ENCODE results near the gene CALCOCO2. TPM values are rescaled to one million over a fixed set of nuclear protein-coding genes. Genes with fewer than 3 reads are reported as not detected.
"Not testable (repeated sequence)": the region's sequence is repeated elsewhere in the genome, so short reads cannot be mapped to it uniquely, and the experiment has no call there.

The CALCOCO2 gene
- total RNA-seq, 2 experiments from 2014 or later: 152 to 167 TPM

DNA sequence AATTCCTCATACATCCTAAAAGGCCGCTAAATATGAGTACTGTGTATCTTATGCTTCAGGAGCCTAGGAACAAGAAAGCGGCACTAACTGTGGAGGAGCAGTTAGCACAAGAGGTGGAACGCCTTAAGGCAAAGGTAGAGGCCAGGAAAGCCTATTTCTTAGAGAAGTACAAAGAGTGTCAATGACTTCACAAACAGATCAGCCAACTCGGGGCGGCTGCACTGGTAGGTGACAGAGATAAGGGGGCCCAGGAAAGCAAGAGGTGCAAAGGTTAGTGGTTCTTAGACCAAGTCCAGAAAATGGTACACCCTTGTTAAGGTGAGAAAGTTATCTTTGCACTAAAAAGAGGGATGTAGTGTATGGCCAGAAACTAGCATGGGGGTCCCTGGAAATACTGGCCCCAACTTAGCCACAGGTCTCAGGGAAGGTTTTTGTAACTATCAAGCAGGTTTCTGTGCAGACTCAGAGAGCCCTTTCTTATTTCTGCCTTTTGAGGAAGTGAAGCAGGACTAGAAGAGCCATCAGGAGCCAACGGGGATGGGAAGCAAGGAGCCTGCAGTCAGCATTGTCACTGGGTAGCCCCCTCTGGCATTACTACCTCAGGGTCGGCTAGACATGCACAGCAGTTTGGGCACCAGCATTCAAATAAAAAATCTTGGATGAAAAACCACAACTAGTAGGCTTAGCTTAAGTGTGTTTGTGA lies 24.1 kb downstream of the CALCOCO2 start:
- Mint-ChIP-seq H3K4me3 (no peak overlapping the region), H3K27ac (peak overlapping the region; percentile 33), H3K36me3 (ENCODE audit: low read depth) (peaks cover 59% of the 10 kb centered on the region), H3K27me3 (ENCODE audit: low read depth) (no peaks in the 10 kb centered on the region), H3K4me1 (ENCODE audit: low read depth) (peaks cover 19% of the 10 kb centered on the region), H3K9me3 (ENCODE audit: insufficient read depth) (no peaks in the 10 kb centered on the region)
- POLR2A ChIA-PET: no interaction called here
- CTCF ChIA-PET: interaction anchor here (0.9 to 1.3 kb wide), 4 partner anchors 24 to 177 kb away, joined by 3 to 6 read pairs (median 4); no protein-coding TSS in a partner anchor
- ATAC-seq: no peak
- no peak for DNase-seq

DNA sequence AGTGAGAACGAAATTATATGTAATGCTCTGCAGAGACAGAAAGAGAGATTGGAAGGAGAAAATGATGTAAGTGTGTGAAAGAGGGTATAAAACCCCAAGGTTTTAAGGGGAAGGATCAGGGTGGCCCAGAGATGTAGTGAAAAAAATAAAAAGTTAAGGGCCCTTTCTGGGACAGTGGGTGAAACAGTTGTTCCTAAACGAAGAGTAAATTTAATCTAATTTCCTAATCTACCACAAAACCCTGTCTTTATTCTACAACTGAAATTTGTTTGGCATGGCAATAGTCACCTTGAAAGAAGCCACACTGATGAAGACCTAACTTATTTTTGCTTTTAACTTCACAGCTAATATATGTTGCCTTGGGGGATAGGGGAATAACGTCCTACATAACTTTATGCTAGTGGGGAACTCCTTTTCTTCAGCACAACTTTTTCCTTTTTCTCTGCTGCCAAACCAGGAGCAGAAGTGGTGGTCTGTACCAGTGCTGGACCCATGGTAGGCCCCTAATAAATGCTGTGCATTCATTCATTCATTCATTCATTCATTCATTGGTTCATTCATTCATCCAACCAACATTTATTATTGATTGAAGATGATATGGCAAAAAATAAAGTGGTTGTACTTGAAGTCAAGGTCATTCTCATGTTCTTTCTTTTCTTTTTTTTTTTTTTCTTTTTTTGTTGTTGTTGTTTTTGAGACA lies 25.4 kb downstream of the CALCOCO2 start:
- Mint-ChIP-seq H3K27ac (peak overlapping the region; percentile 4), H3K4me1 (ENCODE audit: low read depth) (peaks cover 10% of the 10 kb centered on the region), H3K9me3 (ENCODE audit: insufficient read depth) (no peaks in the 10 kb centered on the region), H3K36me3 (ENCODE audit: low read depth) (peaks cover 60% of the 10 kb centered on the region), H3K27me3 (ENCODE audit: low read depth) (no peaks in the 10 kb centered on the region), H3K4me3 (no peak overlapping the region)
- POLR2A ChIA-PET: no interaction called here
- DNase-seq: no peak
- no peak for ATAC-seq
- CTCF ChIA-PET: interaction anchor here (1.0 kb wide), 1 partner anchor 52 kb away, joined by 6 read pairs; no protein-coding TSS in a partner anchor

- H3K36me3 Mint-ChIP-seq (ENCODE audit: low read depth): peaks cover 63% of the 10 kb centered on the region
- no peak overlapping the region for H3K4me3 Mint-ChIP-seq
- H3K9me3 Mint-ChIP-seq (ENCODE audit: insufficient read depth): no peaks in the 10 kb centered on the region
- ATAC-seq: no peak
- H3K4me1 Mint-ChIP-seq (ENCODE audit: low read depth): peaks cover 9% of the 10 kb centered on the region
- no peak for DNase-seq
- H3K27me3 Mint-ChIP-seq (ENCODE audit: low read depth): no peaks in the 10 kb centered on the region
- ChIA-PET POLR2A (no interaction called here), CTCF (interaction anchor here (0.6 to 33.4 kb wide), 6 partner anchors 8 to 49 kb away, joined by 3 to 756 read pairs (median 6); partner anchors contain the start of gene TTLL6)
- no peak overlapping the region for H3K27ac Mint-ChIP-seq
Measured at GRCh38 chr17:48860034-48860433, 29.2 kb downstream of the CALCOCO2 start.

DNA sequence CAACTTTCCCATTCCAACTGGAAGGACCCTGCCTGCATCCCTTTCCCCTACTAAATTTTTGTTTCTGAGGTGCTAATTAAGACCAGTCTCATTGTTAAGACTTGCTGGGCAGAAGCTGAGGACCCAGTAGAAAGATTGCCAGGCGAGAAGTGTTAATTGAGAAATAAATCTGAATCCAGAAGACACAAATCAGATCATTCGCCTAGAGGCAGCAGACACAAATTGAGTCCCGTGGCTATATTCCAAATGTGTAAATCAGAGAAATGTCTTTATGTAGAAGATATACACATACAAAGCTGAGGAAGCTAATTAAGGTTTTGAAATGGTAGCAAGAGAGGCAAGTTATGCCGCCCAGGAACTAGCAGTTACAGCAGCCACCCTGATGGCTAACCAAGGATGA lies 29.6 kb downstream of the CALCOCO2 start:
- Mint-ChIP-seq H3K4me1 (ENCODE audit: low read depth) (peaks cover 9% of the 10 kb centered on the region), H3K4me3 (no peak overlapping the region), H3K27ac (no peak overlapping the region), H3K36me3 (ENCODE audit: low read depth) (peaks cover 61% of the 10 kb centered on the region), H3K9me3 (ENCODE audit: insufficient read depth) (no peaks in the 10 kb centered on the region), H3K27me3 (ENCODE audit: low read depth) (no peaks in the 10 kb centered on the region)
- ChIA-PET POLR2A (no interaction called here), CTCF (interaction anchor here (0.6 to 33.4 kb wide), 6 partner anchors 9 to 50 kb away, joined by 3 to 756 read pairs (median 4); partner anchors contain the start of gene TTLL6)
- no peak for DNase-seq
- no peak for ATAC-seq

DNA sequence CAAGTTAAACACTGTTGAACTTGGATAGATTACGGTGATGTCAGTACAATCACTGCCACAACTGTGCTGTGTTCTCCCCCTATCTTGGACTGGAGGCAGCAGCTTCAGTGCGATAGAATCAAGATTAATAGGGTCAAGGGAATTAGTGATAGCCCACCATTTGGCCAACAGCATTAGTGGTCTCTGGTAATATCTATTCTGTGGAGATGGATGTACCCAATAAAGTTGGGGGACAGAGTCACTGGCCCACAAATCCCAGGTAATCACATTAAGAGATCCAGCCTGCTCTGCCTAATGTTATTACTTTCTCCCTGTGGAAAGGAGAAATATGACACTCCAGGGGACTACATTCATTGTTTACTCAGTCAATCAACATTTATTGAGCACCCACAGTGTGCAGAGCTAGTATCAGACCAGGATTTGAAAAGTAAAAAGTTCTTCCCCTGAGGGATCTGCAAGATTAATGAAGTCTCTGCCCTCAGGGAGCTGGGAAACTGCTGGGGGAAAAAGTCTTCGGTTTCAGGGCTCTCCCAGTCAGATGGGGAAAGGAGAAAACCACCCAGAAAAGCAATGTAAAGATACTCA lies 38.2 kb downstream of the CALCOCO2 start:
- H3K4me3 Mint-ChIP-seq: no peak overlapping the region

DNA sequence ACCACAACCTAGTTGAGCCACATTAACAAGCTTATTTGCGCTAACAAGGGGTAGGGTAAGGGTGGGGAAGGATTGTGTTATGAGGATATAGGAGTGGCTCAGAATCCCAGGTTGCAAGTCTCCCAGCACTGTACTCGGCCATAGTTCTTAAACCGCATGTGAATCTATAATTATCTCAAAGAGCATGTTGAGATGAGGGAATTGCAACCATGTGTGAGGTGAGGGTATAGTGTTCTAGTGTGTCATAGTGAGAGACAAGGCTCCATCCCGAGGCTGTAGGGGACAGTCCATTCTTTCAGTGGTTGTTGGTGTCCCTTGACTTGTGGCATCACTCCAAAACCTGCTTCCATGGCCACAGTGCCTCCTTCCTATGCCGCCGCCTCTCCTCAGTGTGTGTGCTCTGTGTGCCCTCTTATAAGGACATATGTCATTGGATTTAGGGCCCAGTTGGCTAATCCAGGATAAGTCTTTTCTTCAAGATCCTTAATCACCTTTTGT lies 39.0 kb downstream of the CALCOCO2 start:
- no peaks in the 10 kb centered on the region for H3K9me3 Mint-ChIP-seq (ENCODE audit: insufficient read depth)
- H3K27ac Mint-ChIP-seq: no peak overlapping the region
- ChIA-PET POLR2A (no interaction called here), CTCF (interaction anchor here (1.4 to 33.4 kb wide), 3 partner anchors 9 to 59 kb away, joined by 3 to 756 read pairs (median 12); partner anchors contain the start of gene TTLL6)
- DNase-seq (no peak), ATAC-seq (no peak)
- peaks cover 1% of the 10 kb centered on the region for H3K27me3 Mint-ChIP-seq (ENCODE audit: low read depth)
- peaks cover 10% of the 10 kb centered on the region for H3K36me3 Mint-ChIP-seq (ENCODE audit: low read depth)
- H3K4me3 Mint-ChIP-seq: no peak overlapping the region
- H3K4me1 Mint-ChIP-seq (ENCODE audit: low read depth): peaks cover 4% of the 10 kb centered on the region

More for the DNA sequence above, 38.2 kb downstream of the CALCOCO2 start:
- Mint-ChIP-seq H3K4me1 (ENCODE audit: low read depth) (peaks cover 4% of the 10 kb centered on the region), H3K27me3 (ENCODE audit: low read depth) (no peaks in the 10 kb centered on the region), H3K9me3 (ENCODE audit: insufficient read depth) (no peaks in the 10 kb centered on the region), H3K36me3 (ENCODE audit: low read depth) (peaks cover 18% of the 10 kb centered on the region), H3K27ac (no peak overlapping the region)
- DNase-seq (no peak), ATAC-seq (no peak)
- CTCF ChIA-PET: interaction anchor here (1.4 to 33.4 kb wide), 3 partner anchors 8 to 58 kb away, joined by 3 to 756 read pairs (median 12); partner anchors contain the start of gene TTLL6
- POLR2A ChIA-PET: interaction anchor here (0.6 kb wide), 1 partner anchor 28 kb away, joined by 3 read pairs; no protein-coding TSS in a partner anchor

DNA sequence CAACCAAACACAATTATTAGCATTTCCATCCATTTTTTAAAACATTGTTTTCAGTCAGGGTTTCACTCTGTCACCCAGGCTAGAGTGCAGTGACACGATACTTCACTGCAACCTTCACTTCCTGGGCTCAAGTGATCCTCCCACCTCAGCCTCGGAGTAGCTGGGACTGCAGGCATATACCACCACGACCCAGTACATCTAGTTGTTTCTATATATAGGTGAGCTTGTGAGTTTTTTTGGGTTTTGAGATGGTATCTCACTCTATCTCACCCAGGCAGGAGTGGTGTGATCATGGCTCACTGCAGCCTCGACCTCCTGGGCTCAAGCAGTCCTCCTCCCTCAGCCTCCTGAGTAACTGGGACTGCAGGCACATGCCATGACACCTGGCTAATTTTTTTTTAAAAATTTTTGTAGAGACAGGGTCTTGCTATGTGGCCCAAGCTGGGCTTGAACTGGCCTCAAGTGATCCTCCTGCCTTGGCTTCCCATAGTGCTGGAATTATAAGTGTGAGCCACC lies 40.3 kb downstream of the CALCOCO2 start:
- Mint-ChIP-seq H3K27ac (peak overlapping the region; percentile 23), H3K4me1 (ENCODE audit: low read depth) (peaks cover 4% of the 10 kb centered on the region), H3K27me3 (ENCODE audit: low read depth) (peaks cover 3% of the 10 kb centered on the region), H3K9me3 (ENCODE audit: insufficient read depth) (no peaks in the 10 kb centered on the region), H3K4me3 (no peak overlapping the region), H3K36me3 (ENCODE audit: low read depth) (peaks cover 3% of the 10 kb centered on the region)
- POLR2A ChIA-PET: interaction anchor here (0.6 to 1.1 kb wide), 3 partner anchors 35 to 146 kb away, joined by 3 read pairs; partner anchors contain the start of gene UBE2Z
- ATAC-seq (peak; percentile 23), DNase-seq (no peak)
- CTCF ChIA-PET: interaction anchor here (1.0 to 33.4 kb wide), 5 partner anchors 8 to 199 kb away, joined by 3 to 756 read pairs (median 4); partner anchors contain the start of gene TTLL6

DNA sequence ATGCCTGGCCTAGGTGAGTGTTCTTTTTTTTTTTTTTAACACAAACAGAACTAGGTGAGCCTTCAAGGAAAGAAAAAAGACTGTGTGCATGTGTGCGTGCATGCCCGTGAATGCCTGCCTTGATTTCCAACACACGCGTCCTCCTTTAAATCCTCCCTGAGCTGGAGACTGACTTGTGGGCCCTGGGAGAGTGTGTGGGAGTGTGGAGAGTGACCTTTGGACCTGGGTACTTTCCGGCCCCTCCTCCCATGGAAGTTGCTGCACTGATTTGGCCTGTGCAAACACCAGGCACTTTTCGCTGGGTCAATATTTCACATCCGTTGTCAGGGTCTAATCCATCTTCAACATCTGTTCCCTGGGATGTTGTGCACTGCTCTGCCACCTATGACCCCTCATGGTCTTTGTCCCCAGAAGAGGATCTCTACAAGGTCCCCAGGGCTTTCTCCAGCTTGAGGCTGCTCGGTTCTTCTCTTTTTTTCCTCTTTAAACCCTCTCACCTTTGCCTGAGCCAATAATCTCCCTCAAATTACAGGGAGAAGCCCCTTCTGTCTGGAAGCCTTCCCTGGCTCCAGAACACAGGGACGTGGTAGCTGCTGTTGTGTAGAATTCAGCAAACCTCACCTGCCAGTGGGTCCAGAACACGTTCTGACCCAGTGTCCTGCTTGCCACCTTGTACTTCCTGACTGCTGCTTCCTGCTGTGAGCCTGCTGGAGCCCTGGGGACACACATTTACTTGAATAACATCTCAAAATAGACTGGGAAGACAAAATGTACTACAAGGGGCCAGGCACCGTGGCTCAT lies 40.9 kb downstream of the CALCOCO2 start:
- Mint-ChIP-seq H3K4me3 (no peak overlapping the region), H3K27ac (peak overlapping the region; percentile 18), H3K4me1 (ENCODE audit: low read depth) (peaks cover 4% of the 10 kb centered on the region), H3K27me3 (ENCODE audit: low read depth) (peaks cover 6% of the 10 kb centered on the region), H3K9me3 (ENCODE audit: insufficient read depth) (no peaks in the 10 kb centered on the region), H3K36me3 (ENCODE audit: low read depth) (no peaks in the 10 kb centered on the region)
- ChIA-PET POLR2A (no interaction called here), CTCF (interaction anchor here (1.0 to 33.4 kb wide), 4 partner anchors 7 to 200 kb away, joined by 4 to 756 read pairs (median 8); partner anchors contain the start of gene TTLL6)
- ATAC-seq: no peak
- no peak for DNase-seq

DNA sequence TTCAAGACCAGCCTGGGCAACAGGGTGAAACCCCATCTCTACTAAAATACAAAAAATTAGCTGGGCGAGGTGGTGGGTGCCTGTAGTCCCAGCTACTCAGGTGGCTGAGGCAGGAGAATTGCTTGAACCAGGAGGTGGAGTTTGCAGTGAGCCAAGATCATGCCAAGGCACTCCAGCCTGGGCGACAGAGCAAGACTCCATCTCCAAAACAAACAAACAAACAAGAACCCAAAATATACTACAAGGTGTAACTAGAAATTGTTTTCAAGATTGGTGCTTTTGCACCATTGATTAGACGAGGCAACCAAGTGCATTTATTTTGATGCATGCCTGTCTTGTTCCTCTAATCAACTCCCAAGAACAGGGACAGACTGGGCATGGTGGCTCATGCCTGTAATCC lies 41.6 kb downstream of the CALCOCO2 start:
- CTCF ChIA-PET: interaction anchor here (3.5 to 33.4 kb wide), 2 partner anchors 12 to 62 kb away, joined by 17 to 756 read pairs; partner anchors contain the start of gene TTLL6
- POLR2A ChIA-PET; H3K9me3 Mint-ChIP-seq (ENCODE audit: insufficient read depth); H3K27me3 Mint-ChIP-seq (ENCODE audit: low read depth); ATAC-seq; H3K4me3 Mint-ChIP-seq; H3K36me3 Mint-ChIP-seq (ENCODE audit: low read depth); H3K27ac Mint-ChIP-seq; H3K4me1 Mint-ChIP-seq (ENCODE audit: low read depth); DNase-seq: not testable (repeated sequence)

GRCh38 chr17:48873209-48873608 lies 42.4 kb downstream of the CALCOCO2 start:
- ATAC-seq: no peak
- Mint-ChIP-seq H3K4me3 (no peak overlapping the region), H3K4me1 (ENCODE audit: low read depth) (peaks cover 9% of the 10 kb centered on the region), H3K27ac (no peak overlapping the region), H3K27me3 (ENCODE audit: low read depth) (peaks cover 6% of the 10 kb centered on the region), H3K36me3 (ENCODE audit: low read depth) (no peaks in the 10 kb centered on the region), H3K9me3 (ENCODE audit: insufficient read depth) (no peaks in the 10 kb centered on the region)
- CTCF ChIA-PET: interaction anchor here (0.8 to 33.4 kb wide), 5 partner anchors 11 to 149 kb away, joined by 3 to 756 read pairs (median 9); partner anchors contain the start of genes ATP5MC1 and TTLL6
- POLR2A ChIA-PET: no interaction called here
- DNase-seq: no peak
